Hematopoietic multipotent progenitor cell treated with erythropoietin and hydrocortisone succinate and interleukin-3 and kit ligand, for 8 days (in vitro differentiated cells): Measurements from ENCODE around the gene MGST3.
"Not testable (repeated sequence)": the region's sequence is repeated elsewhere in the genome, so short reads cannot be mapped to it uniquely, and the experiment has no call there.

Experiments
- DNase-seq: peaks from one replicate; pipeline ENCODE4 v3.0.0-alpha.2; 2015

MGST3 gene

GRCh38 chr1:165659581-165659895 is 28.5 kb downstream of the MGST3 start:
- DNase-seq: no peak

DNA sequence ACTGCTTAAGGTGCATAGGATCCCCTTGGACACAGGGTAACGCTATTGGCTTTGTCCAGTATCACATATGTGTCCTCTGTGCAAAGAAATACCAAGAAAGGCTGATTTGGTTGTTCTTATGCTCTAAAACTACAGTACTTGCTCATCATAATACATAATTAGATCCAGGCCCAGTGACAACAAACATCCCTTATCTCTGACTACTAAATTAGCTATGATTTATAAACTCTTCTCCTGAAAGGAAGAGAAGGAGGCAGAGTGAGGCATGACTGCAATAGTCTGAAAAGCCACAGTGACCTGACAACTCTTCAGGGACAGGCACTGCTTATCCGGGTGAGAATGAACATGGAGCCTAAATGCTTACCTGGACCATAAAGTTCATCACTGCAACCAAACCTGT is 30.7 kb downstream of the MGST3 start:
- DNase-seq: no peak

DNA sequence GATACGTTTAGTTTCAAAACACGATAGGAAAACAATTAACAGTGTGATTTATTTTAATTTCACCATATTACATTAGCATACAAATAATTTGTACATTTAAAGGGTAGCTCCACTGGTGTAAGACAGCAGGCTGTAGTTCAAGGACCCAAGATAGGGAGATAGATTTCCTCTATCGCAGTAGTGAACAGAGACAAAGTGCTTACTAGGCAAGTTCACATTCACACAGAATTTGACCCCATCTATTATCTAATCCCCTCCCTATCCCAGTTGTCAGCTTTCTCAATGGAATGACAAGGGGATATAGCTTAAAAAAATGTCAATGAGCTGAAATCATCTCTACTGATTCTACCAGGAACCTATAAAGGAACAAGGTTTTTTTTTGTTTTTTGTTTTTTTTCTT is 31.2 kb downstream of the MGST3 start:
- DNase-seq: no peak

DNA sequence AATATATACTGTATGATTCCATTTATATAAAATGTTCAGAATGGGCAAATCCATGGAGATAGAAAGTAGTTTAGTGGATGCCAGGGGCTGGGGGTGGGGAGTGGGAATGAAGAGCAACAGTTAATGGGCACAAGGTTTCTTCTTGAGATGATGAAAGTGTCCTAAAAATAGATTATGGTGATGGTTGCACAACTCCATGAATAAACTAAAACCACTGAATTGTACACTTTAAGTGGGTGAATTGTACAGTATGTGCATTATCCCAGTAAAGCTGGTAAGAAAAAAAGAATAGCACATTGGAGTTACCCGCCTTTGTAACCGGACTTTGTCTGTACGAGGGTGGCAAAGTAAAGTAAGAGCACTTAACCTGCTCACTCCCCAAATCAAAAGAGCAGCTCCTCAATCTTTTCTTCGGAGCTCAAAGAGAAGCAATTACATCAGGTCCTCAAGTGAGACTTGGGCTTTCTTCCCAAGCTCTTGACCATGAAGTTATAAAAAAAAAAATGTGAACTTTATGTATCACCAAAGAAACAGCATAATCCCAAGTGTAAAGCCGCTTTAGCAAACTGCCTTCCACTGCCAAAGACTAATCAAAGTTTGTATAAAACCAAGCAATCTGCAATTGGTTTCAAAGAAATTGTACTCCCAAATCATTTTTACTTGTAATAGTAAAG is 35.3 kb downstream of the MGST3 start:
- no peak for DNase-seq

DNA sequence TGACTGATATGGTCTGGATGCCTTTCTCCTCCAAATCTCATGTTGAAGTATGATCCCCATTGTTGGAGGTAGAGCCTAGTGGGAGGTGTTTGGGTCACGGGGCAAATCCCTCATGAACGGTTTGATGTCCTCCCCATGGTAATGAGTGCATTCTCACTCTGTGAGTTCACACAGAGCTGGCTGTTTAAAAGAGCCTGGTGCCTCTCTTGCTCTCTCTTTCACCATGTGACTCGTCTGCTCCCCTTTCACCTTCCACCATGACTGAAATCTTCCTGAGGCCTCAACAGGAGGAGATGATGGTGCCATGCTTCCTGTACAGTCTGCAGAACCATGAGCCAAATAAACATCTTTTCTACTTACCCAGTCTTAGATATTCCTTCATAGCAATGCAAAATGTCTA is 37.1 kb downstream of the MGST3 start:
- no peak for DNase-seq

DNA sequence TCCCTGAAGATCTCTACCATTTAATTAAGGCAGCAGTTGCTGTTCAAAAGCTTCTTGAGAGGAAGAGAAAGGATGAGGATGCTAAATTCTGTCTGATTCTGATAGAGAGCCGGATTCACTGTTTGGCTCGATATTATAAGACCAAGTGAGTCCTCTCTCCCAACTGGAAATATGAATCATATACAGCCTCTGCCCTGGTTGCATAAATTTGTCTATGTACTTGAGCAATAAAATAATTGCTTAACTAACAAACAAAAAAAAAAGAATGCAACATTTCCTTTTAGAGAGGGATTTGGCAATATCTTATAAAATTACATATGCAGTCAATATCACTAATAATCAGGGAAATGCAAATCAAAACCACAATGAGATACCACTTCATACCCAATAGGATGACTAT is 40.5 kb downstream of the MGST3 start:
- DNase-seq: no peak

DNA sequence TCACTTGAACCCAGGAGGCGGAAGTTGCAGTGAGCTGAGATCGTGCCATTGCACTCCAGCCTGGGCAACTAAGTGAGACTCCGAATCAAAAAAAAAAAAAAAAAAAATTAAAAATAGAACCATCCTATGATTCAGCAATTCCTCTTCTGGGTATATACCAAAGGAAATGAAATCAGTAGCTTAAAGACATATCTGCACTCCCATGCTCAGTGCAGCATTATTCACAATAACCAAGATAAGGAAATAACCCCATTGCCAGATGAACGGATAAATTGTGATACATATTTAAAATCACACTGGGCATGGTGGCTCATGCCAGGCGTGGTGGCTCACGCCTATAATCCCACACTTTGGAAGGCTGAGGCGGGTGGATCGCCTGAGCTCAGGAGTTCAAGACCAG is 43.6 kb downstream of the MGST3 start:
- DNase-seq: peak; percentile 52

- DNase-seq: no peak
Observed at GRCh38 chr1:165675794-165676193, 44.8 kb downstream of the MGST3 start.

DNA sequence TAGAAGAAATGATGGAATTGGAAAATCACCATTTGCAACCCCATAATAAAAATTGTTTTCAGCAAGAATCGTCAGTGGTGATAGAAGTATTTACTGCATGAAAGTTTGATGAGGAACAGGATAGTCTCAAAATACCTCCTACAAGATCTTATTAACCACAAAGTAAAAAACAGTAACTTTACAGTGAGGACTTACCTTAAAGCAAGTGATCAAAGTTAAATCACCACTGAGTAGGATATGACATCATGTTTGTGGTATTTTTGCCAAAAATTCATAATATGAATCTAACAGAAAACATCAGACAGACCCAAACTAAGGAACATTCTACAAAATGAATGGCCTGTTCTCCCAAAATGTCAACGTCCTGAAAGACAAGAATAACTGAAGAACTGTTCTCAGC is 47.5 kb downstream of the MGST3 start:
- no peak for DNase-seq

- DNase-seq: no peak
Observed at GRCh38 chr1:165679282-165680036, 48.4 kb downstream of the MGST3 start.

DNA sequence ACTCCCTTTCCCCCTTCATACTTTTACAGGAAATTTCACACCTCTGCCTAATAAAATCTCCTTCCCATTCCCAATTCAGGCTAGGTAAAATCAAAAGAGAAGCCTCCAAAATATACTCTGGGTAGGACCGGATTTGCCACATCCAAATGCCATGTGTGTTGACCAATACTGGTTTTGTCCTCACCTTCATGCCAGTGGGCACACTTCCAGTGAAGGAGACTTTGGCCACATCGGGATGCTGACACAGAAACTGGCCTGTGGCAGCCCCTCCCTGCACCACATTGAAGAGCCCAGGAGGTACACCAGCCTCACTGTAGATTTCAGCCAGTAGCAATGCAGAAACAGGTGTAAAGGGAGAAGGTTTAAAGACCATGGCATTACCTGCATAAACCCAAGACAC is 49.3 kb downstream of the MGST3 start:
- DNase-seq: no peak

GRCh38 chr1:165680773-165681172 is 49.7 kb downstream of the MGST3 start:
- DNase-seq: not testable (repeated sequence)

- no peak for DNase-seq
Observed at GRCh38 chr1:165683848-165684485, 52.9 kb downstream of the MGST3 start.

DNA sequence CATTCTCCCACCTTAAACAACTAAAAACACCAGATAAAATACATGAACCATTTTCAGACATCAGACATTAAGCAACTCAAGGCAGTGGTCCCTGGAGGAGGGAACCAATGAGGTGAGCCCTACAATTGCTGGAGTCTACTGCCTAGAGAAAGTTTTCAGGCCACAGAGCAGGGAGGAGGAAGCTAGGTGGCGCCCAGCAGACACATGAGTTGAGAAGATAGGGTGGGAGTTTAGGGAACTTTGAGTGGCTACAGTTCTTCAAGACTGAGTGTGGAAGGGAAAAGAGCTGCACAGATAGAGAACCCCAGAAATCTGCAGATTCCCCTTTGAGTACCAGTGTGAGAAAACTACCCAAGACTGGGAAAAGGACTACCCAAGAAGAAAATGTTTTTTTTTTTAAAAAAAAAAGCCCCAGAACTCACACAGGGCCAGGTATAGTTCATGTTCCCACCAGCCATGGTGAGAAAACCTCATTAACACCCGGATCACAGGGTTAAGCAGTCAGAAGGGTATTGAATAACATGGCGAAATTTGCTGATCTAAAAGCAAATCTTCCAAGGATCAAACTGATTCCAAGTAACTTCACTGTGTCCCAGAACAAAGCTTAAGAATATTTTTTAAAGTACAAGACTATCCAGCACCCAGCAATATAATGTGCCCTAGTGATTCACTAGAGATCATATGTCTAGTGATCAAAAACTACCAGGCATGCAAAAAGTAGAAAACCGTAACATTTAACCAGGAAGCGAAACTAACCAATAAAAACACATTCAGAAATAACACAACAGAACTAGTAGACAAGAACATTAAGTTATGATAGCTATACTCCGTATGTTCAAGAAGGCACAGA is 55.3 kb downstream of the MGST3 start:
- peak; percentile 63 for DNase-seq

DNA sequence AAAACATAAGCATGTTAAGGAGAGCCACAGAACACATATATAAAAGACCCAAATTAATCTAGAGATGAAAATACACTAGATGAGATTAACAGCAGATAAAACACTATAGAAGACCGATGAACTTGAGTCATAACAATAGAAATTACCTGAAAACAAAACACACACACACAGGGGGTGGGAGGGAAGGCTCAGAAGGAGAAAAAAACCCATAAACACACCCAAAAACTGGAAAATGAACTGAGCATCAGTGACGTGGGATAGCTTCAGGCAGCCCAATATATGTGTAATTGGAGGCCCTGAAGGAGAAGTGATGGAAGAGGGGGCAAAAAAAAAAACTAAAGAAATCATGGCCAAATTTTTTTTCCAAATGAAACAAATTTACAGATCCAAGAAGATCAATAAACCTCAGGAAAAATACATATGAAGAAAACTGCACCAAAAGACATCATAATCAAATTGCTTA is 56.0 kb downstream of the MGST3 start:
- DNase-seq: no peak

DNA sequence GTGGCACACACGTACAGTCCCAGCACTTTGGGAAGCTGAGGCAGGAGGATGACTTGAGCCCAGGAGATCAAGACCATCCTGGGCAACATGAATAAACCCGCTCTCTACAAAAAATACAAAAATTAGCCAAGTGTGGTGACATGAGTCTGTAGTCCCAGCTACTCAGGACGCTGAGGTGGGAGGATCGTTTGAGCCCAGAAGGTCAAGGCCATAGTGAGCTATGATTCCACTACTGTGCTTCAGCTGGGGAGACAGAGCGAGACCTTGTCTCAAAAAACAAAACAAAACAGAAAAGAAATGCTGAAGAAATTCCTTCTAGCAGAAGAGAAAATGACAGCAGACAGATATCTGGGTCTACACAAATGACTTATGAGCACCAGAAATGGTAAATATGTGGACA is 57.0 kb downstream of the MGST3 start:
- no peak for DNase-seq

DNA sequence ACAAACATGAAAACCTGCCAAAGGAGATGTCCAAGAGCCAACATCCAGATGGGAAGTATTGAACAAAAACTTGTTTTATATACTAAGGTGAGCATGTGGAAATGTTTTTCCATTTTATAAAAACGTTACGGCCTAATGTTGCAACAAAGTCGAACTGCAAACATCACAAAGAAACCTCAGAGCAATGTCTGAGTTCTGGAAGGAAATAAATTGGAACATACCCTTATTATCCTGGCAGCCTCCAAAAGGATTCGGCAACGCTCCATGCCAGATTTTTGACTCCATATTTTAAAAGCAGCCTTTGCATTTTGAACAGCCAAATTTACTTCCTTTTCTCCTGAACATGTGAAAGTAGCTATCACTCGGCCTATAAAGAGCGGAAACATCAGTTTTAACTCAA is 64.0 kb downstream of the MGST3 start:
- no peak for DNase-seq

DNA sequence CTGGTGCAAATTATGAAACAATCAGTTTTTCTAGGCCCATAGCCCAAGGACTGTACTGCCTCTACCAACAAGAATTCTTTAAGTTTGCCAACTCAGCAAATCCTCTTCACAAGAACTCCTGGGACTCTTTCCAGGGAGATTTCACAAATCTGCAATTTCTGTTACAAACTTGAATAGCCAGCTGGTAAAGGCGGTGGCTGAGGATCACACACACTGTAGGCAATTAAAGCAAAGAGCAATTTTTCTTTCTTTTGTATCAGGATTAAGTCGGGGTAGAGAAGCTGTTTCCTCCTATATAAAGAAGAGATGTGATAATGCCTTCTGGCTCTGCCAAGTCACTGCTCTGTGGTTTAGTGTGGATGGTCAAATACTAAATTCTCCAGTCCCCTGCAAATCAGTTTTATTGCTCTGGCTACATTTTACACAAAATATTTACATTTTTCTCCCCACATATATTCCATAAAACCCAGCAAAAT is 65.6 kb downstream of the MGST3 start:
- DNase-seq: peak; percentile 10

DNA sequence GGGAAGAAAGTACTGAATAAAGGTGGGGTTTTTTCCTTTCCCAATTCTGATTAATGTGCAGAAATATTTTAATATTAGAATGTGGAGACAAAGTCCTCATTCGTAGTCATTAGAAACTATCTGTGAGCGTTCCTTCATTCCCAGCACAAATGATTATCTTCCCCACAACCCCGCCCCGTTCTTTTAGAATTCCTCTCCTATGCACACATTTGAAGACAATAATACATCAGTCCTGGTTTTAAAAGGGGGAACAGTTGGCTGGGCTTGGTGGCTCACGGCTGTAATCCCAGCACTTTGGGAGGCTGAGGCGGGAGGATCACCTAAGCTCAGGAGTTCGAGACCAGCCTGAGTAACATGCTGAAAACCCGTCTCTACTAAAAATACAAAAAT is 66.5 kb downstream of the MGST3 start:
- DNase-seq: no peak

GRCh38 chr1:165697881-165698760 is 67.1 kb downstream of the MGST3 start, which contains the start of gene ALDH9A1:
TSS of gene ALDH9A1 (minus strand) at chr1:165698562. CDS start at chr1:165698558, 4 bp downstream.
- DNase-seq: peak; percentile 93

GRCh38 chr1:165698761-165699052 is 67.7 kb downstream of the MGST3 start:
- no peak for DNase-seq

GRCh38 chr1:165699577-165699976 is 68.5 kb downstream of the MGST3 start:
- DNase-seq: peak; percentile 13
